Activated CD8-positive, alpha-beta T cell treated with anti-CD3 and anti-CD28 coated beads for 36 hours (primary cell): ENCODE measurements around the gene GIMAP8. TPM values are rescaled to one million over a fixed set of nuclear protein-coding genes. Genes with fewer than 3 reads are reported as not detected.

Experiments
- ATAC-seq: fragments of 200-7000 bp; cut with Tn5 transposase; one replicate; pipeline ENCODE4 v1.10.0; 2021; ENCODE audit warnings: mild to moderate bottlenecking, moderate library complexity
- CTCF ChIA-PET: fragments of 350-600 bp; sonication (Branson Sonifier 250); formaldehyde crosslinking; loops from one replicate; lab custom pipeline; 2021; ENCODE audit warnings: antibody characterized with exemption; lab: Charles Lee
- POLR2A ChIA-PET: fragments of 350-600 bp; sonication (Branson Sonifier 250); formaldehyde crosslinking; loops from one replicate; lab custom pipeline; 2021; ENCODE audit warnings: antibody characterized with exemption; lab: Charles Lee
- DNase-seq: peaks from one replicate; pipeline ENCODE4 v3.0.0-alpha.2; 2020
- H3K27ac Mint-ChIP-seq: one replicate; pipeline ENCODE4 v1.8.0; 2021; ENCODE audit warnings: mild to moderate bottlenecking, mixed read lengths
- H3K27me3 Mint-ChIP-seq: one replicate; pipeline ENCODE4 v1.8.0; 2021; ENCODE audit warnings: mixed read lengths
- H3K36me3 Mint-ChIP-seq: one replicate; pipeline ENCODE4 v1.8.0; 2021; ENCODE audit warnings: low read depth, mixed read lengths
- H3K4me1 Mint-ChIP-seq: one replicate; pipeline ENCODE4 v1.8.0; 2021; ENCODE audit warnings: low read depth, mixed read lengths
- H3K4me3 Mint-ChIP-seq: one replicate; pipeline ENCODE4 v1.8.0; 2021; ENCODE audit warnings: mild to moderate bottlenecking, moderate library complexity, mixed read lengths
- H3K9me3 Mint-ChIP-seq: one replicate; pipeline ENCODE4 v1.8.0; 2021; ENCODE audit warnings: mixed read lengths
- CTCF ChIP-seq: fragments of 200-600 bp; IDR thresholded peaks from one replicate; pipeline ENCODE4 v1.8.0; 2022; ENCODE audit warnings: antibody characterized with exemption, mild to moderate bottlenecking
- intact Hi-C: fragments of 100-400 bp; cut with micrococcal nuclease; formaldehyde crosslinking; loops from one replicate; pipeline ENCODE4 v1.10.0; 2022
- total RNA-seq, 2 experiments: library from RNA; stranded (reverse); gene quantifications; one replicate each; pipeline ENCODE4 v1.2.3, GENCODE V29; 2021

The GIMAP8 gene
- total RNA-seq, 2 experiments from 2014 or later: 8.6 to 8.7 TPM

DNA sequence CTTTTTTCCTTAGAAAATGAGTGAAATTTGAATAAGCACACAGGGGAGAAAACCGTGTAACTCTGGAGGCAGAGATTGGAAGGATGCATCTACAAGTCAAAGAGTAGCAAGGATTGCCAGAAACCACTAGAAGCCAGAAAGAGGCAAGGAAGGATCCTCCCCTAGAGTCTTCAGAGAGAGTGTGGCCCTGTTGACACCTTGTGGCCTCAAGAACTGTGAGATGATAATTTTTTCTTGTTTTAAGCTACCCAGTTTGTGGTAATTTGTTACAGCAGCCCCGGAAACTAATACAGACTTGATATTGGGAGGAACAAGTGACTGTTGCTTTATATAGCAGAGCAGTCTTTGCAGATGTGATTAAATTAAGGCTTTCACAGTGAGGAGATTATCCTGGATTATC is 60.6 kb downstream of the GIMAP8 start:
- DNase-seq: no peak
- CTCF ChIA-PET: interaction anchor here (1.1 to 3.2 kb wide), 5 partner anchors 9 to 62 kb away, joined by 3 to 19 read pairs (median 5); no protein-coding TSS in a partner anchor
- H3K4me1 Mint-ChIP-seq: peaks cover 76% of the 10 kb centered on the region
- no peak overlapping the region for H3K4me3 Mint-ChIP-seq
- TF ChIP-seq CTCF: no peak
- POLR2A ChIA-PET: interaction anchor here (0.9 to 1.7 kb wide), 3 partner anchors 10 to 60 kb away, joined by 3 to 6 read pairs (median 6); partner anchors contain the start of gene GIMAP8
- H3K36me3 Mint-ChIP-seq: peaks cover 15% of the 10 kb centered on the region
- intact Hi-C loops: loop anchor here (5.0 kb wide), 1 partner anchor 34 kb away; no protein-coding TSS in a partner anchor
- H3K27ac Mint-ChIP-seq: peak overlapping the region; percentile 83
- H3K9me3 Mint-ChIP-seq: peaks cover 14% of the 10 kb centered on the region
- ATAC-seq: no peak
- H3K27me3 Mint-ChIP-seq: no peaks in the 10 kb centered on the region

DNA sequence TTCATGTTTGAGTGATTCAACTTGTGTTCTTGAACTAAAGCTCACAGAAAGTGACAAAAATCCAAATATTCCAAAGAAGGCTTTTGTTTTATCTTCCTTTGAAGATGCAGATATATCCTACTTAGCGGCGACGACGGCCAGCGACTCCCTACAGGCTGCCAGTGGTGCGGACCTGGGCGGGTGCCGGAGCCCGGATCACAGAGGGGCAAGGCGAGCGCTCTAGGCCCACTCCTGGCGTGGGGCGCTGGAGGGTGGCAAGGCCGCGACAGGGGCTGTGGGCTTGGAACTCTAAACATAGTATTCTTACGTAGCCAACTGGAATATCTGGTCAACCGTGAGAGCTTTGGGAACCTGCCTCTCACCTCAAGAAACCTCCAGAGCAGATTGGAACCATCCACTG is 63.3 kb downstream of the GIMAP8 start:
- TF ChIP-seq CTCF: no peak
- CTCF ChIA-PET: interaction anchor here (1.2 to 3.8 kb wide), 7 partner anchors 8 to 219 kb away, joined by 3 to 39 read pairs (median 6); partner anchors contain the start of gene GIMAP8
- H3K4me1 Mint-ChIP-seq: peaks cover 53% of the 10 kb centered on the region

GRCh38 chr7:150514748-150515222 is 64.4 kb downstream of the GIMAP8 start, which contains the start of gene GIMAP7:
Gene GIMAP7 (plus strand): TSS chr7:150514872. CDS start chr7:150519975, 5,103 bp downstream.
- Mint-ChIP-seq H3K36me3 (peaks cover 18% of the 10 kb centered on the region), H3K4me1 (peaks cover 46% of the 10 kb centered on the region), H3K27ac (peak within 1 kb of the TSS; percentile 99), H3K4me3 (peak within 1 kb of the TSS; percentile 98), H3K27me3 (no peaks in the 10 kb centered on the region), H3K9me3 (peaks cover 12% of the 10 kb centered on the region)
- intact Hi-C loops: loop anchor here (2.0 to 5.0 kb wide), 6 partner anchors 37 to 240 kb away; partner anchors contain the start of genes GIMAP4 and GIMAP5
- POLR2A ChIA-PET: interaction anchor here (0.8 to 9.2 kb wide), 21 partner anchors 11 to 230 kb away, joined by 3 to 157 read pairs (median 5); partner anchors contain the start of genes GIMAP1, GIMAP5 and GIMAP8
- ATAC-seq (peak; percentile 80), DNase-seq (peak; percentile 72)
- TF ChIP-seq CTCF: no peak
- CTCF ChIA-PET: interaction anchor here (0.5 to 3.8 kb wide), 16 partner anchors 9 to 504 kb away, joined by 3 to 39 read pairs (median 4); partner anchors contain the start of genes GIMAP1, GIMAP2 and GIMAP8

More for the DNA sequence above, 63.3 kb downstream of the GIMAP8 start:
- intact Hi-C loops: loop anchor here (2.0 to 5.0 kb wide), 3 partner anchors 36 to 241 kb away; no protein-coding TSS in a partner anchor
- DNase-seq (no peak), ATAC-seq (no peak)
- Mint-ChIP-seq H3K9me3 (peaks cover 14% of the 10 kb centered on the region), H3K27ac (peak overlapping the region; percentile 99), H3K36me3 (peaks cover 17% of the 10 kb centered on the region), H3K4me3 (peak overlapping the region; percentile 98), H3K27me3 (no peaks in the 10 kb centered on the region)
- POLR2A ChIA-PET: interaction anchor here (1.0 to 9.2 kb wide), 8 partner anchors 10 to 234 kb away, joined by 3 to 157 read pairs (median 13); partner anchors contain the start of genes GIMAP1, GIMAP5 and GIMAP8

DNA sequence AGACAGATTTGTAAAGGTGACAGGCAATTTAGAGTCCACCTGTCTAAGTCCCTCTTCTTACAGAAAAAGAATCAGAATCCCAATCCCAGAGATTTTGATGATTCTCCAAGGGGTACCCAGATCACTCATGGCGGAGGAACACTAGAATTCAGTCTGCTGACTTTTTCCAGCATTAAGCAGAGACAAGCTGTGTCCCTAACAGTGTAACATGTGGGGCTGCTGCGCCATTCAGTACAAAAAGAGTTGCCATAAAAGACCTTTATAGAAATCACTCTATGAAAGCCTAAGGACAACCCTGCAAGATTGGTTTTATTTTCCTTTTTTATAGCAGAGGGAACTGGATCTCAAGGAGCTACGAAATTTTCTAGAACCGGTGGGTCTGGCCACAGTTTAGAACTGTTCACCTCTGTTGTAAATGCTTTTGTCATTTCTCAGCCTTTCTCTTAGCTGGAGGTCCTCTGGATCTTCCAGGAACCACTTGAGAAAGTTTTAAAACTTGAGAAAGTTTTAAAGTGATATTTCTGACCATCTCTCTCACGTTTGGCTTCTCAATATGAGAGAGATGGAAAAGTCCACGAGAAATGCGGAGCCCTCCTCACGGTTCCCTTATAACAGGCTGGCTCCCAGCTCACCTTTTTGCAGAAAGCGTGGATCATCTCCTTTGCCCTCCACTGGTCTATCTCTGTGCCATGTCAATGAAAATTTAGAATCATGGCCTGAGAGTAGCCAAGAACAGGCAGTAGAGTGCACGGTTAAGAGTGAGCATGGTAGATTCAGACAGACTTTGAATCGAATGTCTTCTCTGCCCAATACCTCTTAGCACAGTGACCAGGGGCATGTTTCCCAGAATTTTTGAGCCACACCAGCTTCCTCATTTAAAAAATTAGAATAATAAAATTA is 65.1 kb downstream of the GIMAP8 start:
- Mint-ChIP-seq H3K36me3 (peaks cover 23% of the 10 kb centered on the region), H3K4me1 (peaks cover 43% of the 10 kb centered on the region), H3K9me3 (peaks cover 11% of the 10 kb centered on the region), H3K27me3 (no peaks in the 10 kb centered on the region), H3K27ac (peak overlapping the region; percentile 99), H3K4me3 (peak overlapping the region; percentile 98)
- DNase-seq (peak; percentile 28), ATAC-seq (peak; percentile 25)
- ChIA-PET CTCF (interaction anchor here (0.5 to 3.8 kb wide), 15 partner anchors 10 to 504 kb away, joined by 3 to 39 read pairs (median 4); partner anchors contain the start of genes GIMAP1, GIMAP2 and GIMAP8), POLR2A (interaction anchor here (0.6 to 9.2 kb wide), 28 partner anchors 12 to 240 kb away, joined by 3 to 157 read pairs (median 4); partner anchors contain the start of genes GIMAP1, GIMAP5 and GIMAP8)
- TF ChIP-seq CTCF: no peak
- intact Hi-C loops: loop anchor here (2.0 to 5.0 kb wide), 5 partner anchors 52 to 239 kb away; partner anchors contain the start of genes GIMAP4 and GIMAP5
